SK-N-MC (cell line): ENCODE results near the gene CDKL2.

Experiments
- EZH2 ChIP-seq: fragments of 200-600 bp; sonication (generic); IDR thresholded peaks from one replicate; pipeline ENCODE4 v1.6.1; 2017; ENCODE audit warnings: antibody characterized with exemption
- POLR2AphosphoS5 ChIP-seq: IDR thresholded peaks from 2 replicates; pipeline ENCODE4 v1.6.1; 2012; ENCODE audit warnings: mild to moderate bottlenecking, low read depth, low read length, borderline replicate concordance

DNA sequence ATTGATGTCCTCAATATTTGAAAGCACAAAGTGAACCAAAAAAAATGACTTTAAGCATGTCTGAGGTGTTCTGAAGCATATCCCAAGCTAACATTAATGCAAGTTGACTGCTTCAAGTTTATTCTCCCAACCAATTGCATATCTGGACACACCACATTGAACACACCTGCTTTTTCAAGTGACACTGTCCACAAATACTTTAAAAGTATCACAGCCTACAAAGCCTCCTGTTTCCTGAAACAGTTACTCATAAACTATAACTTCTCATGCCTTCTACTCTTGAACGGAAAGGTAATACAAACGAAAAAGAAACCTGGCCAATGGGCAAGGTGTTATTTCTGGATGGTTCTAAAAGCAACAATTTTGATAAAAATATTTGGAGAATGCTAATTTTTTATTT lies 1.1 kb downstream of the CDKL2 start:
- TF ChIP-seq POLR2AphosphoS5 (no peak), EZH2 (no peak)
